HG03378 (cell line): ENCODE data around the gene ATG4B.

Experiments used
- ATAC-seq: cut with Tn5 transposase; IDR thresholded peaks from one replicate; pipeline ENCODE4 v1.9.1; 2021; ENCODE audit warnings: mild to moderate bottlenecking, moderate library complexity; ENCODE audit not compliant: unreplicated experiment

The ATG4B gene

GRCh38 chr2:241680827-241681599 is 43.5 kb downstream of the ATG4B start:
- no peak for ATAC-seq

DNA sequence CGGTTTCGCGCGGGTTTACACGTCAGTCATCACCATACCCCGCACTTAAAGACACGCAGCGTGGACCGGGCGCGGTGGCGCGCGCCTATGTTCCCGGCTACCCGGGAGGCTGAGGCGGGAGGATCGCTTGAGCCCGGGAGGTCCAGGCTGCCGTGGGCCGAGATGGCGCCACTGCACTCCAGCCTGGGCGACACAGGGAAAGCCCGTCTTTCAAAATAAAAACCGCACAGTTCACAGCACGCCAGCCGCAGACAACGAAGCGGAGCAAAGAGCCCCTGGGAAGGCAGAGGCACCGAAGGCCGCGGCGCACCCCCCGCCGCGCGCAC is 48.8 kb downstream of the ATG4B start:
- ATAC-seq, result no peak

DNA sequence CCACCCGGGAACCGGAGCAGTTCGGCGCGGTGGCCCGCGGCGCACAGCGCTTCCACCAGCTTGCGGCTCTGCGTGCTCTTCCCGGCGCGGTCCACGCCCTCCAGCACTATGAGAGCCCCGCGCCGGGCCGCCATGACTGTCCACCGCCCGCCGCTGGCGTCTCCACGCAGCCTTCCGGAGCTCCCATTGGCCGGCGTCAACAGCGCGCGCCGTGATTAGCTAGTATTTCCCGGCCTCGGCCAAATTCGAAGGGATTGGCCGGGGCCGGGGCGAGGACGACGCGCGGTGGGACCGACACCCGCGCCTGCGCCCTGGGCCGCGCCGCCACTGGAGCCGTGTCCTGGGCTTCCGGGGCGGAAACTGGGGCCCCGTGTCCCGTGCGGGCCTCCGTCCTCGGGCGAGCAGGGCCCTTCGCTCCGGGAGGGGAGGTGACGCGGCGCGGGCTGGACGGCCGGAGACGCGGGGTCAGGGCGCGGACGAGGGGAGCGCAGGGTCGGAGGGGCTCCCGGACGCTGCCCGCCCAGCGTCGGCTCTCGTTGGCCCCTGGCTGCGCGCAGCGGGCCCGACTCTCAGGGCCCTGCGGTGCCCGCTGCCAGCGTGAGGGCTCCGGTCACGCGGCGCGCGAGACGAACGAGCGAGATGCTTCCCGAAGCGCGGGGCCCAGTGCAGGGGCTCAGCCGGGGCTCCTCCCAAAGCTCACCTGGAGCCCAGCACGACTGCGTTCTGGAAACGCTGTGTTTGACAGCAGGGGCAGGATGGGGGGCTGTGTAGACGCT is 49.3 kb downstream of the ATG4B start, which contains the start of gene DTYMK:
DTYMK (minus strand) TSS at position 166 of the 776 bp plus-strand sequence; CDS start at position 134, 32 bp downstream.
- peak; percentile 85 for ATAC-seq

GRCh38 chr2:241689306-241689705 is 51.8 kb downstream of the ATG4B start:
- ATAC-seq, result no peak

DNA sequence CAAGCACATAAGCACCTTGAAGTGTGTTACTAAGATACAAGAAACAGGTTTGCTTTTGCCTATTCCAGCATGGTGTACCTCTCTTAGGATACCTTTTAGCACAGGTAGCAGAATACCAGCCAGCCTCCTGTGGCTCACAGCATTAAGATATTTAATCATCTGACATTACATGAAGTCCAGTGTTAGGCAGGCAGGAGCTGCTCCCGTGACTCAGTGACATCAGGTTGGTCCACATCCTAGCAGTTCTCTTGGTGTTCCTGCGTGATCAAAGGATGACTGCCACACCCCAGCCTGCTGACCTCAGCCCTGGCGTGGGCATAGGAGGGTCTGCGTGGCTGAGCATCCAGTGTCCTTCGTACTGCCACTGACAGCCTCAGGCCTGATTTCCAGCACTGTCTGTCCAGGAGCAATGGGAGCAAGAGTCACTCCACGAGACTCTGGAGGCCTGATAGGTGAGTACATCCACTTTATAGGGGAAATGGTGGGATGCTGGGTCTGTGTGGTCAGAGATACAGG is 52.8 kb downstream of the ATG4B start:
- ATAC-seq, result no peak

DNA sequence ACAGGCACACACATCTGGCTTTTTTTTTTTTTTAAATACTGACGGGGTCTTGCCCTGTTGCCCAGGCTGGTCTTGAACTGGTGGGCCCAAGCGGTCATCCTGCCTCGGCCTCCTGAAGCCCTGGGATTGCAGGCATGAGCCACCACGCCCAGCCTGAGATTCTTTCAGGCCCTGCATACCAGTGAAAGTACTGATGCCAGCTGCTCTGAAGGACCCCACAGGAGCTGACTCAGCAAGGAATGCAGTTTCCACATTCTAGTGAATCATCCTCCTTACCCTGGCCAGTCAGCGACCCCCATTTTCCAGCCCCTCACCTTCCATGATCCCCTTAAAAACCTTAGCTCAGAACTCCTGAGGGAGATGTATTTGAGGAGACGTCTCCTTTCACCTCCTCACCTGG is 55.0 kb downstream of the ATG4B start:
- no peak for ATAC-seq

DNA sequence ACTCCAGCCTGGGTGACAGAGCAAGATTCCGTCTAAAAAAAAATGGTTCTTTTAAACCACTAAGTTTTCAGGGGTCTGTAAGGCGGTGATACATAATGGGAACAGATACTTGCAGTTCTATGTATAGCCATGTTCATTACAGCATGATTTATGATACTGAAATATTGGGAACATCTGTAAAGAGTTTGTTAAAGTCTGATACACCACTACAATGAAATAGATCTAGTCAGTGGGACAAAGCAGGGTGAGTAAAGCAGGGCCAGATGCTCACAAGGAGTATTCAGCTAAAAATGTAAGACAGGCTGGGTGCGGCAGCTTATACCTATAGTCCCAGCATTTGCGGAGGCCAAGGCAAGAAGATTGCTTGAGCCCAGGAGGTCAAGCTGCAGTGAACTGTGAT is 58.2 kb downstream of the ATG4B start:
- ATAC-seq, result no peak

- ATAC-seq, result no peak
Observed at GRCh38 chr2:241701149-241701398, 63.6 kb downstream of the ATG4B start.

DNA sequence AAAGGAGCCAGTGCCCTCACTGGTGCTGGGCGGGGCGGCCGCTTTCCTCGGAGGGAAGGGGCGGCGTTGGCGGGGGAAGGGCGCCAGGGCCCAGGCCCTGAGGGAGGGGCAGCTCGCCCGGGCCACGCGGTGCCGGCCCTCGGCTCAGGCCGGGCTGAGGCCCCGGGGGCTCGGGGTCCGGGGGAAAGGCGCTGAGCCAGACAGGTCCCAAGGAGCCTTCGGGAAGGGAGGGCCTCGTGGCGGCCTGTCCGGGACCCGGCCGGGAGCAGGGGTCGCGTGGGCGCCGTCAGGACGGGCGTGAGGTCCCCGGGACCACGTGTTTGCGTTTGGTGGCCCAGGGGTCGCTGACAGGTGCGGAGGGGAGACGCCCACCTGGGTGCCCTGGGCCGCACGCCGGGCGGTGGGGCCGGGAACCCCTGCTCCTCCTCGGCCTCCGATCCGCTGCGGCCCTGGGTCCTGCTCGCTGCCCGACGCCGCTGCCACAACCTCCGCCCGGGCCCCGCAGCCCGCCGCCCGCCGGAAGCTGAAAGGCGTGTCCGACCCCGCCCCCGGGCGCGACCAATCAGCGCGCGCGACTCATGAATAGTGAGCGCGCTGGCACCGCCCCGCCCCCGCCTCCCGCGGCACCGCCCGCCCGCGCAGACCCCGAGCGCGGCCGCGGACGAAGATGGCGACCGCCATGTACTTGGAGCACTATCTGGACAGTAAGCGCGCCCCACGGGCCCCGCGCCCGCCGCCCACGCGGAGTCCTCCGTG is 64.1 kb downstream of the ATG4B start, which contains the start of gene ING5:
ING5 (plus strand) TSS at position 641 of the 756 bp plus-strand sequence; CDS start at position 668, 27 bp downstream.
- peak; percentile 34 for ATAC-seq

DNA sequence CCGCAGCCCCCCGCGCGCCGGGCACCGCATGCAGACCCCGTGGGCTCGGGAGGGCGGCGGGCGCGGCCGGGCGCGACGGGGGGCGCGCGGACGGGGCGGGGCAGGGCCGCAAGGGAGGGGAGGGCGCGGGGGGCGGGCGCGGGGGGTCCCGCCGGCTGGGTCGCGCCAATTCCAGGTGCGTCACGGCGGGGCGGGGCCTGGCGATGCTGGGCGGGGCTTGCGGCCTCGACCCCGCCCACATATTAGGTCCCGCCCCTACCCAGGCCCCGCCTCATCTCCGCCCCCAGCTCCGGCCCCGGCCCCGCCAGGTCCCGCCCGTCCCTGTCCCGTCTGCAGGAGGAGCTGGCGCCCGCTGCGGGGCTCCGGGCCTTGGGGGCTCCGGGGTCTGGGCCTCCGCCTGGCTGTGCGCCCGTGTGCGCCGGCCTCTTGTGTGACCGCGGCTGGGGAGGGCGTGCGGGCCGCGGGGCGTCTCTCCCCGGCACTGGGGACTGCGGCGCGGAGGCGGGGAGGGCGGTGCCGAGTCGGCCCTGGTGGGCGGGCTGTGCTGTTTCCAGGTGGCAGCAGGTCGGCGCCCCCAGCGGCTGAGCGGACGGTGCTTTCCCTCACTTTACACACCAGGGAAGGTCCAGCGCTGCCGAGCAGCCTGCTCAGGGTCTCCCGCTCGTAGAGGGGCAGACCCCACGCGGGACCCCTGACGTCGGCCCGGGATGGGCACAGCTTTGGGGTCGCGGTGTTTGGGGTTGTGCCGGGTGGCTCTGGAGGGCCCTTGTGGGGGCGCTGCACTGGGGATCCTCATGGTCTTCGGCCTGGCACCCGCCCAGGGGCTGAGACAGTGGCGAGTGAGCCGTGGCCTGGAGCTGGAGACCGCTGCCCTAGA is 64.9 kb downstream of the ATG4B start:
- peak; percentile 79 for ATAC-seq

- peak; percentile 0 for ATAC-seq
Observed at GRCh38 chr2:241703032-241703604, 65.6 kb downstream of the ATG4B start.

GRCh38 chr2:241706537-241706936 is 69.0 kb downstream of the ATG4B start:
- no peak for ATAC-seq

DNA sequence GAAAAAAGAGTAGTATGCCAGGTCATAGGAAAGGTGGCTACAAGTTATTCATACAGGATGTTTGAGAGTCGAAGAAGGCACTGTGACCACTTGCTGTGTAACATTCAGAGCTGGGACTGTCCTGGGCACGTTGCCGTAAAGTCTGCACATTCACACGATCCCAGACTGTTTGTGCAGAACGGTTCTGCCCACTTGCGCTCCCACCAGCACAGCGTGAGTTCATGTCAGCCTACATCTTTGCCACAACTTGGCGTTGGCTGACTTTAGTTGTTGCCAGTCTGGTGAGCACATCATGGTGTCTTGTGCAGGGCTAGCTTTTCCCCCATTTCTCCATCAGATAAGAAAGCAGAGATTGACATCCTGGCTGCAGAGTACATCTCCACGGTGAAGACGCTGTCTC is 71.4 kb downstream of the ATG4B start:
- ATAC-seq, result no peak

- ATAC-seq, result no peak
Observed at GRCh38 chr2:241719093-241719492, 81.6 kb downstream of the ATG4B start.

DNA sequence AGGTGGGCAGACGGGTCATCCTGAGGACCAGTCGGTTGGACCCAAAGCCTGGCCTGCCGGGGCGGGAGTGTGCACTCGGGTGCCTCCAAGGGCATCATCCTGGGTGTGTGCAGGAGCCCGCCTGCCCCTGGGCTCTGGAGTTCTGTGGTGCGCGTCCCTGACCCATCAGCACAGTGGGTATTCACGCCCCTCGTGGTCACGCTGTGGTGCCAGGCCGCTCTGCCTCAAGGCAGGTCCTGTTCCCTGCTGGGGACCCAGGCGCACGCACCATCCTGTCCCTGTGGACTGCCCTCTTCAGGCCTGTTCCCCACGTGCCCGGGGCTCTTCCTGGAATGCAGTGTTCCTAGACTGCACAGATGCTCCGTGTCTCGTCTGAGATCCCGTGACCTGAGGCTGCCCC is 82.6 kb downstream of the ATG4B start:
- ATAC-seq, result no peak

DNA sequence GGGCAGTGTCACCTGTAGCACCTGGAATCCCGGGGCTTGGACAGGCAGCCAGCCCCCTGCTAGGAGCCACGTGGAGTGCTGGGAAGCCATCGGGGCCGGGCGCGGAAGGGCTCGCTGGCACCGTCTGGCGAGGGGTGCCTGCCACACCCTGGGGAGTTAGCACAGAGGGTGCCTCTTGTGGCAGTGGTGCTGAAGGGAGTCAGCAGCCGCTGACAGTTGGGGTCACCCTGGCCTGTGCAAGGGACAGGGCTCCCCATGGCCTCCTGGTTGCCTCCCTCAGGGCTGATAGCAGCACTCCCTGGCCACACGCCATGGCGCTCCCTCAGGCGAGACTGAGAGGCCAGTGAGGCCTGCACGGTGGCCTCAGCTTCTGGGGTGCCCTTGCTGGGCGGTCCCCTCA is 83.1 kb downstream of the ATG4B start:
- ATAC-seq, result no peak

- ATAC-seq, result no peak
Observed at GRCh38 chr2:241721852-241722251, 84.4 kb downstream of the ATG4B start.

DNA sequence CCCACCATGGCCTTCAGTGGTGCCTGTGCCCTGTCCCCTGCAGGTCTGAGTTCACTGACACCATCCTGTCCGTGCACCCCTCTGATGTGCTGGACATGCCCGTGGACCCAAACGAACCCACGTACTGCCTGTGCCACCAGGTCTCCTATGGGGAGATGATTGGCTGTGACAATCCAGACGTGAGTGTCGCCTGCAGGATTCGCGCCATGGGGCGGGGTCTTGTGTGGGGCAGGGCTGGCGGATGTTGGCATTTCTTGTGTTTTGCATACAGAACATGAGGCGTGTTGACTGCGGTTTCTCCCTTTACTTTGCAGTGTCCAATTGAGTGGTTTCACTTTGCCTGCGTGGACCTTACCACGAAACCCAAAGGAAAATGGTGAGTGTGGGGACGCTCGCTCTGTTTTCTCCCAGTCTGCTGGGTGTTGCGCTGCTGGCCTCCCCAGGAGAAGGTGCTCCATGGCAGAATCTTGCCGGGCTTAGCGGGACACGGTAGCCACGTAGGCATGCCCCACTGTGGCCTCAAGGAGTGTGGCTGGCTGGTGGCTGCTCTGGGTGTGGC is 85.5 kb downstream of the ATG4B start:
- ATAC-seq, result no peak
